ENCODE results near the gene HNRNPUL2. TPM values are rescaled to one million over a fixed set of nuclear protein-coding genes. Genes with fewer than 3 reads are reported as not detected.
"Not testable (repeated sequence)": the region's sequence is repeated elsewhere in the genome, so short reads cannot be mapped to it uniquely, and the experiment has no call there.

Gene HNRNPUL2
- total RNA-seq, result 10 to 100 TPM; 45.3 to 49.4 (median 47.9) TPM

DNA sequence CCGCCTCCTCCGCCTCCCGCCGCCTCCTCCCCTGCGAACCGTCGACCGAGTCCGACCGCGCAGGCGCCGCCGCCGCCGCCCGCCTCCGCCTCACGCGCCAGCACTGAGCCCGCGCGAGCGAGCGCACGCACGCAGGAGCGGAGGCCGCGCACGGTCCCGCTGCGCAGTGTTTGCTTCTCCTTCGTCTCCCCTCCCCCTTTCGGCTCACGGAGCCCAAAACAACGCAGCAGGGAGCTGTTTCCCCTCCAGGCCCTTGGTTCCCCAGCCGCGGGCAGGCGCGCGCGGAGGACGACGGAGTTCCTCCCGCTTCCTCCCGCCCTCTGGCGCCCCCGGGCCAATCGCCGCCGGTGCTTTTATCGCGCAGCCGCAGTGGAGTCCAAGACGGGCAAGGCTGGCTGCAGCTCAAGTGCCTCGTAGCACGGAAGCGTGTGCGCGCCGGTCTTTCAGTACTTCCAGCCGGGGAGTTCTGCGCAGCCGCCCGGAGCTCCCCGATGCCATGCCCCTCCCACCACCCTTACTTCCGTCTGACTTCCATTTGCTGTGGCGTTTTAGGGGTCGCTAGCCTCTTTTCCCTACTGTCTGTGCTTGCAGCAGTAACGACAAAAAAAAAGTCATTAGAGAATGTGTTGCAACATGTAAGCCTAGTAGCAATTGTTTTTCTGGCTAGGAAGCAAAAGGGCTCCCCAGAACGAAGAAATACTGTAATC is at the start of gene HNRNPUL2:
HNRNPUL2 (minus strand) TSS at position 293 of the 707 bp plus-strand sequence. CDS start 301 bp downstream, outside the sequence.
- H3K27me3 Mint-ChIP-seq (ENCODE audit: low read depth), result no peaks in the 10 kb centered on the region
- peaks cover 35% of the 10 kb centered on the region for H3K36me3 Mint-ChIP-seq (ENCODE audit: insufficient read depth)
- peak within 1 kb of the TSS; percentile 99 for H3K4me3 Mint-ChIP-seq
- DNase-seq (peak; percentile 97), ATAC-seq (peak; percentile 82 to 83)
- H3K4me1 Mint-ChIP-seq (ENCODE audit: low read depth), result peaks cover 41% of the 10 kb centered on the region
- H3K9me3 Mint-ChIP-seq, result no peaks in the 10 kb centered on the region

DNA sequence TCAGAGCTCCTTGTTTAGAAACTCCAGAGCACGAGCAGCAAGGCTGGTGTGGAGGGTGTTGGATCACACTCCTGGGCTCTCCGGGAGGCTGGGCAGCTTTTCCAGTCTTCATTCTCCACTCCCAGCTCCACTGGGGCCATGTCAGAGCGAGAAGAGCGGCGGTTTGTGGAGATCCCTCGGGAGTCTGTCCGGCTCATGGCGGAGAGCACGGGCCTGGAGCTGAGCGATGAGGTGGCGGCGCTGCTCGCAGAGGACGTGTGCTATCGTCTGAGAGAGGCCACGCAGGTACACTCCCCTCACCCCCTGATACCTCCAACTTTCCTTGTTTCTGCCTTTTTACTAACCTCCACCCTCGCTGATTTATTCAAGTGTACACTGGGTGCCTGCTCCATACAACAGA is 48.4 kb upstream of the HNRNPUL2 start:
- ATAC-seq (no peak), DNase-seq (no peak)
- Mint-ChIP-seq H3K36me3 (ENCODE audit: insufficient read depth) (peaks cover 18% of the 10 kb centered on the region), H3K27me3 (ENCODE audit: low read depth) (no peaks in the 10 kb centered on the region), H3K9me3 (no peaks in the 10 kb centered on the region), H3K4me3 (no peak overlapping the region), H3K4me1 (ENCODE audit: low read depth) (peaks cover 17% of the 10 kb centered on the region)

DNA sequence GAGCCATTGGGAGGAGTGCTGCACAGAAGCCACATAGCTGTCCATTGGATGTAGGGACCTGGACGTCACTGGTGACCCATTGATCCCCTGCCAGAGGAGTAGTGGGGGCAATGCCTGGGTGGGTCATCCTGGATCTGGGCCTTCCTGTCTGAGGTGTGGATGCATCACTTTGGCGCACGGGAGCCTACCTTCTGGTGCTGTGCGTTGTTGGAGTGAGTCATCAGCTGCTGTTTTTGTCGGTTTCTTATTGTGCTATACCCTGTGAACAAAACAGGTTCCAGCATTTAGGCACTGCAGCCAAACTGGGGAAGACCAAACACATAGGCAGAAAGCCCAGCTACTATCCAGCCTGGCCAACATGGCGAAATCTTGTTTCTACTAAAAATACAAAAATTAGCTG is 47.1 kb upstream of the HNRNPUL2 start:
- no peak for DNase-seq

DNA sequence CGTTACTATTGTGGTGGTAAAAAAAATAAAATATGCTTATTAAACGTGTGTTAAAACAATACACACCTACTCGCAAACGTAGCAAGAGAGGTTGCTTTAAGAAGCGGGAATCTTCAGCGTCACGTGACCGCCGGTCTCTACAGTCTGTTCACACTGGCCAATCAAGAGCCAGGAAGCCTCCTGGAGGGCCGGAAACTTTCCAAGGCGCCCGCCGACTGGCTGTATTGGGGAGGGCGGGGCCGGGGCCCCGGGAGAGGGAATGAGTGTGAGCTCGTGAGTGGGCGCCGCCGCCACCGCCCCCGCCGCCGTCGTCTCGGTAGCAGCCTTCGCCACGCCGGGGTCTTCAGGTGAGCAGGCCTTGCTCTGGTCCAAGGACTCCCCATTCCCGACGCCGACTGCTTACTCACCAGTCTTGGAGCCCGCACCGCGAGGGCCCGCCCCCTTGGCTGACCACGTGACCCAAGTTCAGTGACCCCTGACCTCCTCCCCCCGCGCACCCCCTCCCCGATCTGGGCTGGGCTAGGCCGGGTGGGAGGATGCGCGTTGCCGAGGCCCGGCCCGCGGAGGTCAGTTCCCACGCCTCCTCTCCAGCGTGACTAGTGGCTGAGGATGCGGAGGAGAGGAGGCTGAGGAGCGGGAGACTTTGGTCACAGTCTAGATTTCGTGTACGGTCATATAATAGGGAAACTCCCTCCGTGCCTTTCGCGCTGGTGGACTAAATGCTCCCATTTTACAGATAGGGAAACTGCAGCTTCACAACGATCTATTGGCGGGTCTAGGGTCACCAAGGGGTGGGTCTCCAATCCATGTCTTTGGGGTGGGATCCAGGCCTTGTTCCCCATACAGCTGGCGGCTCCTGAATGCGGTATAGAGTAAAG is 44.1 kb upstream of the HNRNPUL2 start, which contains the start of gene TAF6L:
TAF6L (plus strand) TSS at position 253 of the 878 bp plus-strand sequence. CDS start 4,388 bp downstream, outside the sequence.
- DNase-seq (peak; percentile 89), ATAC-seq (peak; percentile 95 to 96)
- peaks cover 11% of the 10 kb centered on the region for H3K36me3 Mint-ChIP-seq (ENCODE audit: insufficient read depth)
- H3K4me3 Mint-ChIP-seq, result peak within 1 kb of the TSS; percentile 88
- H3K27me3 Mint-ChIP-seq (ENCODE audit: low read depth), result no peaks in the 10 kb centered on the region
- peaks cover 24% of the 10 kb centered on the region for H3K4me1 Mint-ChIP-seq (ENCODE audit: low read depth)
- H3K9me3 Mint-ChIP-seq, result no peaks in the 10 kb centered on the region

More for the DNA sequence above, 47.1 kb upstream of the HNRNPUL2 start:
- no peak overlapping the region for H3K4me3 Mint-ChIP-seq
- H3K9me3 Mint-ChIP-seq, result no peaks in the 10 kb centered on the region
- H3K36me3 Mint-ChIP-seq (ENCODE audit: insufficient read depth), result peaks cover 18% of the 10 kb centered on the region
- peaks cover 28% of the 10 kb centered on the region for H3K4me1 Mint-ChIP-seq (ENCODE audit: low read depth)
- no peak for ATAC-seq
- H3K27me3 Mint-ChIP-seq (ENCODE audit: low read depth), result no peaks in the 10 kb centered on the region

- DNase-seq, result no peak
- ATAC-seq, result peak in 1 of 2 donors; percentile 2
- Mint-ChIP-seq H3K4me3 (peak overlapping the region; percentile 88), H3K9me3 (no peaks in the 10 kb centered on the region), H3K27me3 (ENCODE audit: low read depth) (no peaks in the 10 kb centered on the region), H3K36me3 (ENCODE audit: insufficient read depth) (peaks cover 11% of the 10 kb centered on the region), H3K4me1 (ENCODE audit: low read depth) (peaks cover 25% of the 10 kb centered on the region)
Measured at GRCh38 chr11:62770778-62771143, 43.5 kb upstream of the HNRNPUL2 start.

DNA sequence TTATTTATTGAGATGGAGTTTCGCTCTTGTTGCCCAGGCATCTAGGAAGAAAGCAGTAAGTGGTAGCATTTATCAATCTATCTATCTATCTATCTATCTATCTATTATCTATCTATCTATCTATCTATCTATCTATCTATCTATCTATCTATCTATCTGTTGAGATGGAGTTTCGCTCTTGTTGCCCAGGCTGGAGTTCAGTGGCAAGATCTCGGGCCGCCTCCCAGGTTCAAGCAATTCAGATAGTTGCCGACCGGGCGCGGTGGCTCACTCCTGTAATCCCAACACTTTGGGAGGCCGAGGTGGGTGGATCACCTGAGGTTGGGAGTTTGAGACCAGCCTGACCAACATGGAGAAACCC is 33.6 kb upstream of the HNRNPUL2 start:
- not testable (repeated sequence) for H3K36me3 Mint-ChIP-seq (ENCODE audit: insufficient read depth); H3K9me3 Mint-ChIP-seq; DNase-seq; ATAC-seq; H3K27me3 Mint-ChIP-seq (ENCODE audit: low read depth)
- peaks cover 16% of the 10 kb centered on the region for H3K4me1 Mint-ChIP-seq (ENCODE audit: low read depth)
- peak overlapping the region; percentile 92 for H3K4me3 Mint-ChIP-seq

DNA sequence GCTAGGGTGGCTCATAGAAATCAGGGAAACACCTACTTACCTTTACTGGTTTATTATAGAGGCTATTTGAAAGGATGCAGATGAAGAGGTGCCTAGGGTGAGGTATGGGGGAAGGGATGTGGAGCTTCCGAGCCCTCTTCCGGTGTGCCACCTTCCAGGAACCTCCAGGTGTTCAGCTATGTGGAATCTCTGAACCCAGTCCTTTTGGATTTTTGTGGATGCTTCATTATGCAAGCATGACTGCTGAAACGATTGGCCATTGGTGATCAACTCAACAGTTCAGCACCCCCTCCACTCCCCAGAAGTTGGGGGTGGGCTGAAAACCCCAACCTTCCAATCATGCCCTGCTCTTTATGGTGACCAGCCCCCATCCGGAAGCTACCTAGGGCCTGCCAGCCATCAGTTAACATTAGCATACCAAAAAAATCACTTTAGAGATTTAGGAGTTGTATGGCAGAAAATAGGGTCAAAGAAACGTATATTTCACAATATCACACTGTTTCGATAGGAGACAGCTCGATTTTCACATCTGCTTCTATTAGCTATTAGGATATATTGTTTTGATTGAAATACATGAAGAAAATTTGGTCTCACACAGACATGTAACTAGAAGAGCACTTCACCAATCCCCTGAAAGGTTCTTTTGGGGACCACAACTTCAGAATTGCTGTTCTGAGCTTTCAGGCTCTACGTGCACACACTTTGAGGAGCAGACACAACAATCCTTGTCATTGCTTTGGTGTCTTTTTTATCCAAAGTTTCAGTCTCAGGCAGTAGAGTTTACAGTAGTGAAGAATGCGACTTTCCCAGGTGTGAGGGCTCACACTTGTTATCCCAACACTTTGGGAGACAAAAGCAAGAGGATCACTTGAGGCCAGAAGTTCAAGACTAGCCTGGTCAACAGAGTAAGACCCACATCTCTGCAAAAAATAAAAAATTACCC is 30.9 kb upstream of the HNRNPUL2 start:
- no peak for DNase-seq
- Mint-ChIP-seq H3K4me1 (ENCODE audit: low read depth) (peaks cover 24% of the 10 kb centered on the region), H3K36me3 (ENCODE audit: insufficient read depth) (peaks cover 4% of the 10 kb centered on the region), H3K4me3 (no peak overlapping the region), H3K27me3 (ENCODE audit: low read depth) (no peaks in the 10 kb centered on the region), H3K9me3 (no peaks in the 10 kb centered on the region)
- no peak for ATAC-seq

- Mint-ChIP-seq H3K4me1 (ENCODE audit: low read depth) (peaks cover 17% of the 10 kb centered on the region), H3K36me3 (ENCODE audit: insufficient read depth) (peaks cover 3% of the 10 kb centered on the region), H3K9me3 (no peaks in the 10 kb centered on the region), H3K4me3 (peak overlapping the region; percentile 33), H3K27me3 (ENCODE audit: low read depth) (no peaks in the 10 kb centered on the region)
- DNase-seq, result no peak
- ATAC-seq, result no peak
Measured at GRCh38 chr11:62755086-62755615, 27.9 kb upstream of the HNRNPUL2 start.

DNA sequence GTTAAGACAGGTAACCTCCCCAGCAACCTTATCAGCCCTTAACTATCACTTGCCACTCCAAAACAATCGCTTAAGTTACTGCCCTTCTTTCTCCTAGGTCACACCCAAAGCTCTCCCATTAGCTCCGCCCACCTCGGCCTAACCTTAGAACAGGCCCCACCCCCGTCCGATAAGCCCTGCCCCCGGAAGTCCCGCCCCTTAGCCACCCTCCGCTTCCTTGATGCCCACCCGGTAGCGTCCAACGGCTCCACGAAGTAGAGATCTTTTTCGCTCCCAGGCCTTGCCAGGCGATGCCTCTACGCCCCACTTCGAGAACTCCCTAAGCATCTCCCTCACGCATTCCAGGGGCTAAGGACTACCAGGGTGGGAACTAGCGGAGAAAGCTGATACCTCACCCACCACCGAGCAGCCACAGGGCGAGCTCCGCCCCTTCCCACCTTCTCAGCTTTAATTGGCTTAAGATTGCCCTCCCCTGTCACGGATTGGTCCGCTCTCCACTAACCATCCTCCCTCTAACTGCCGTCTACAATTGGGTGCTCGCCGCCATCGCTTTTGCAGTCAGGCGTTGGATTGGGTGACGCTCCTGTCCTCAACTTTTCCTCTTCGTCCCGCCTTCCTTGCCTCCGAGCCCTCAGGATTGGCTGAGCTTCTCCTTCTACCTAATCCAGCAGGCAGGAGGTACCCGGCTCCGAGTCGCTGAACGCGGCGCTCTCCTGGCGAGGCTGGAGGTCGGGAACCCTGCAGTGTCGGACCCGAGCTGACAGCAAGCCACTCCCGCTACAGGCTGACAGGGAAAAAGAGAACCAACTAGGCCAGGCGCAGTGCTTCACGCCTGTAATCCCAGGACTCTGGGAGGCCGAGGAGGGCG is 26.7 kb upstream of the HNRNPUL2 start, which contains the start of gene ZBTB3:
ZBTB3 (minus strand) TSS at position 425 of the 868 bp plus-strand sequence. CDS start 496 bp downstream, outside the sequence.
- H3K4me1 Mint-ChIP-seq (ENCODE audit: low read depth), result peaks cover 22% of the 10 kb centered on the region
- DNase-seq (peak; percentile 95), ATAC-seq (peak; percentile 98 to 99)
- H3K27me3 Mint-ChIP-seq (ENCODE audit: low read depth), result no peaks in the 10 kb centered on the region
- peak within 1 kb of the TSS; percentile 97 for H3K4me3 Mint-ChIP-seq
- H3K36me3 Mint-ChIP-seq (ENCODE audit: insufficient read depth), result peaks cover 5% of the 10 kb centered on the region
- H3K9me3 Mint-ChIP-seq, result no peaks in the 10 kb centered on the region

- H3K4me1 Mint-ChIP-seq (ENCODE audit: low read depth), result peaks cover 24% of the 10 kb centered on the region
- ATAC-seq (no peak), DNase-seq (no peak)
- H3K36me3 Mint-ChIP-seq (ENCODE audit: insufficient read depth), result peaks cover 8% of the 10 kb centered on the region
- no peaks in the 10 kb centered on the region for H3K27me3 Mint-ChIP-seq (ENCODE audit: low read depth)
- no peaks in the 10 kb centered on the region for H3K9me3 Mint-ChIP-seq
- peak overlapping the region; percentile 97 for H3K4me3 Mint-ChIP-seq
Measured at GRCh38 chr11:62752994-62753735, 25.9 kb upstream of the HNRNPUL2 start.

DNA sequence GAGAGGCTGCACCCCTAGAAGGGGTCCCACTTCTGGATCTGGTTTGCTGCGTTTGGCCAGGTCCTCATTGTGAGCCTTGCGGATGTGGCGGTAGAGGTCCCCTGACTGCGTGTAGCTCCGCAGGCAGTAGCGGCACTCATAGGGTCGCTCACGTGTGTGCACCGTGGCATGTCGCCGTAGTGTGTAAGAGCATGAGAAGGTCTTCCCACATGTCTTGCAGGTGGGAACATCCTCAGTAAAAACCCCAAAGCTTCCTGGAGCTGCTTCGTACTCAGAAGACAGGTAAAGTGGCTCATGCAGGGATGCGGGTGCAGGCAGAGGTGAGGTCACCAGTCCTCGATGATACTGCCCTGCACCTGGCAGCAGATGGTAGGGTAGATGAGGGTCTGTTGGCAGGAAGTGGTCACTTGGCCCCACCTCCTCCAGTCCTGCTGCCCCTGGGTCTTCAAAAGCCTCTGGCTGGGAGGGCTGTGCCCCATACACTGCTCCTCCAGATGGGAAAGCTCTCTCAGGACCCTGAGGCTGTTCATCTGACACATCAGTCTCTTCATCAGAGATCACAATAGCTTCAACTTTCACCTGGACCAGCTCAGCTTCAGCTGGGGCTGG is 25.0 kb upstream of the HNRNPUL2 start:
- H3K4me1 Mint-ChIP-seq (ENCODE audit: low read depth), result peaks cover 24% of the 10 kb centered on the region
- ATAC-seq (no peak), DNase-seq (no peak)
- no peaks in the 10 kb centered on the region for H3K9me3 Mint-ChIP-seq
- no peaks in the 10 kb centered on the region for H3K27me3 Mint-ChIP-seq (ENCODE audit: low read depth)
- no peak overlapping the region for H3K4me3 Mint-ChIP-seq
- H3K36me3 Mint-ChIP-seq (ENCODE audit: insufficient read depth), result peaks cover 8% of the 10 kb centered on the region

DNA sequence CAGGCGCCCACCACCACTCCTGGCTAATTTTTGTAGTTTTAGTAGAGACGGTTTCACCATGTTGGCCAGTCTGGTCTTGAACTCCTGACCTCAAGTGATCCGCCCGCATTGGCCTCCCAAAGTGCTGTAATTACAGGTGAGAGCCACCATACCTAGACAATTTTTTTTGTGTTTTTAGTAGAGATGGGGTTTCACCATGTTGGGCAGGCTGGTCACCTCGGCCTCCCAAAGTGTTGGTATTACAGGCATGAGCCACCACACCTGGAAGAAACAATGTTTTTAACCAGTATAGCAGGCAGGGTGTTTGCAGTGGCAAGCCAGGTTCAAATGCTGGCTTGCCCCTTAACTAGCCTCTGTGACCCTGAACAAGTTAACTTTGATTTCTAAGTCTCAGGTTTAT is 22.7 kb upstream of the HNRNPUL2 start:
- H3K9me3 Mint-ChIP-seq; H3K36me3 Mint-ChIP-seq (ENCODE audit: insufficient read depth); H3K27me3 Mint-ChIP-seq (ENCODE audit: low read depth); H3K4me3 Mint-ChIP-seq; ATAC-seq; DNase-seq: not testable (repeated sequence)
- H3K4me1 Mint-ChIP-seq (ENCODE audit: low read depth), result peaks cover 24% of the 10 kb centered on the region

Data from activated T-cell treated with anti-CD3 and anti-CD28 coated beads, Interleukin-2, amount 50 U/mL, for 4 hours (primary cell).